Purkinje cell (primary cell): ENCODE results near the gene HORMAD2. TPM values are rescaled to one million over a fixed set of nuclear protein-coding genes. Genes with fewer than 3 reads are reported as not detected.

Experiments
- polyA plus RNA-seq: library from polyadenylated mRNA; unstranded; fragments of >200 nt; fragmentation: Nextera tagmentation; gene quantifications from 2 replicates; pipeline ENCODE4 v1.2.1, GENCODE V29; 2014

Gene HORMAD2
- 1.3 TPM in 1 of 2 replicates, not detected in the other for polyA plus RNA-seq

GRCh38 chr22:30079952-30080533, at the start of gene HORMAD2:
HORMAD2 (plus strand) TSS chr22:30080464; CDS start chr22:30093953, 13,489 bp downstream.

Other genes starting within 250 kb of the HORMAD2 start
- 3.8 and 4.3 TPM in 2 replicates for gene ASCC2, start 242.2 kb upstream of the HORMAD2 start, polyA plus RNA-seq
- gene MTMR3, start 197.3 kb upstream of the HORMAD2 start, polyA plus RNA-seq = 3.9 and 6.5 TPM in 2 replicates
- not detected in 2 replicates for gene LIF, start 166.3 kb downstream of the HORMAD2 start, polyA plus RNA-seq
- gene OSM, start 186.4 kb downstream of the HORMAD2 start, polyA plus RNA-seq = not detected in 2 replicates
- gene CASTOR1, start 209.0 kb downstream of the HORMAD2 start, polyA plus RNA-seq = 2.2 and 3.3 TPM in 2 replicates
- 0.78 and 1.1 TPM in 2 replicates for gene TBC1D10A, start 246.5 kb downstream of the HORMAD2 start, polyA plus RNA-seq